ENCODE data around the gene ROM1.
A peak's percentile ranks its signal among the peaks of the same experiment; 100 is the strongest.

Gene ROM1

DNA sequence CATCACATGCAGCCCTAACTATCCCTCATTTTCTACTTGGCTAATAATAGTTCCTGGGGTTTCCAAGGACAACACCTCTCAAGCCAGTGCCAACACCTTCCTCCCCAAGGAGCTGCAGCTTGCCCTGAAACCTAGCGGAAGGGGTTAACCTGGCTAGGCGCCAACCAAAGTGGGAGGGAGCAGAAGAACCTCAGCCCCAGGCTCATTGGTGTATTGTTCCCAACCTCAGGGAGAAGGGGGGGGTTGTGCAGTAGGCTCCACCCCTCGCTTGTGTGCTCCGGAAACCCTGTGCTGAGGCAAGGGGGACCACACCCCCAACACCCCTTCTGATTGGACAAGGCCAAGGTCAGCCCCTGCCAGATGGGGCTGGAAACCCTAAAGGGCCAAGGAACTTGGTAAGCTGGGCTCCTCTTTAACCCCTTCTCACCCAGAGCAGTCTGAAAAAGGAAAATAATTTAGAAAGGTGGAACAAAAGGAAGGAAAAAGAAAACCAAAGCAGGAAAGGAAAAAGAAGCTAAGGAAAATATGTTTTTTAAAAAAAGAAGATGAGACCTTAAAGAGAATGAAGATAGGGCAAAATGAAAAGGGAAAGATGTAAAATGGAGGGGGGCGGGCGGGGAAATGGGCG lies 13.9 kb upstream of the ROM1 start:
- peaks cover 19% of the 10 kb centered on the region for H3K4me1 ChIP-seq
- peak overlapping the region; percentile 96 for H3K4me3 ChIP-seq
- H3K9me3 ChIP-seq: no peaks in the 10 kb centered on the region
- in situ Hi-C loops (cut with MboI; ENCODE audit: low sequenced_read_pairs): no loop called here
- H3K27me3 ChIP-seq (ENCODE audit: low read depth): no peaks in the 10 kb centered on the region
- peak; percentile 96 to 98 for DNase-seq (ENCODE audit: low spot score in 2 of 2)
- peaks cover 81% of the 10 kb centered on the region for H3K36me3 ChIP-seq (replicated peaks)

DNA sequence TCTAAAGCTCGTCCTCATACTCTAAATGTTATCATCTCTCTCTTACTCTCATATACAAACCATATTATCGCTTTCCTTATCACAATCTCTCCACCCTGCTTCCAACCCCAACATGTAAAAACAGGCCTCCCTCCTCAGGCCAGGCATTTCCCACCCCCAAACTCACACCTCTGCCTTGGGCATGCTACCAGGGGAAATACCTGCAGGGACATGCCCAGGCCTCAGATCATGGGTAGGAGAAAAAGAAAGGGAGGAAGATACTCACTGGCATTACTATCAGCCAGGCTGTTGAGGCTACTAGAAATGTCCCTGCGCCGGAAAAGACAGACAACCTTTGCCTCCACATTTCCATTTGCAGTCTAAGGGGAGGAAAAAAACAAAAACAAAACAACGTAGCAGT lies 13.2 kb upstream of the ROM1 start:
- in situ Hi-C loops (cut with MboI; ENCODE audit: low sequenced_read_pairs): no loop called here
- Histone ChIP-seq H3K27me3 (ENCODE audit: low read depth) (no peaks in the 10 kb centered on the region), H3K4me1 (peaks cover 19% of the 10 kb centered on the region), H3K9me3 (no peaks in the 10 kb centered on the region), H3K4me3 (peak overlapping the region; percentile 96), H3K36me3 (replicated peaks) (peaks cover 78% of the 10 kb centered on the region)
- DNase-seq (ENCODE audit: low spot score in 2 of 2): no peak

DNA sequence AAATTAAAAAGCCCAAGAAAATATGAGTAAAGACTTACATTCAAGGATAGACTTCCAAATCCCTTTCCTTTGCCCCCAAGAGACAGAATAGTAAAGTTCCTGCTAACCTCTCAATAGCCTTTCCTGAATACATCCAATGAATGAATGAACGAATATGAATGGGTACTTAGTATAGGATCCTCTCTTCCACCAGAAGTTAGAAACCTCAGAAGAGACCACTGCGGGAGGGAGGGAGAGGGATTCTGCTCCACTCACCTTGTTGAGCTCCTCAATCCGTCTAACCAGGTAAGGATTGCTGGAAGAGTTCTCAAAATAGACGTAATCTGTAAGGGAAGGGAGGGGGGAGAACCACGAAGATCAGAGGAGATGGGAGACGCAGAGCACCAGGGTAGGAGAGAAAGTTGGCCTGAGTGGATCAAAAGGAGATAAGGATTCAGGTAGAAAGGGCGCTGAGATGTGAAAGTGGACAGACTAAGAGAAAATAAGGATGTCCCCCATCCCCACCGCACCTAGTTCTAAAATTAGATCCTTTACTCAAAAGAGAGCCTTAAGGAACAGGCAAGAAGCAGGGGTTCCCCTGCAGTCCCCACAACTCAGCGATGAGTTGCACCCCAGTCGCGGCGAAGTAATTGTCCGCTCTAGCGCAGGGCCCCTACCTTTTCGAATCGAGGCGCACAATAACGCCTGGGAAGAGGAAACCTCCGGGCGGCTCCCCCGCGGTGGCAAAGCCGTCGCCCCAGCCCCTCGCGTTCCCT lies 12.5 kb upstream of the ROM1 start:
- Histone ChIP-seq H3K27me3 (ENCODE audit: low read depth) (no peaks in the 10 kb centered on the region), H3K36me3 (replicated peaks) (peaks cover 76% of the 10 kb centered on the region), H3K4me1 (peaks cover 19% of the 10 kb centered on the region), H3K4me3 (peak overlapping the region; percentile 96), H3K9me3 (no peaks in the 10 kb centered on the region)
- DNase-seq (ENCODE audit: low spot score in 2 of 2): peak in 1 of 2 experiments; percentile 57
- in situ Hi-C loops (cut with MboI; ENCODE audit: low sequenced_read_pairs): no loop called here

DNA sequence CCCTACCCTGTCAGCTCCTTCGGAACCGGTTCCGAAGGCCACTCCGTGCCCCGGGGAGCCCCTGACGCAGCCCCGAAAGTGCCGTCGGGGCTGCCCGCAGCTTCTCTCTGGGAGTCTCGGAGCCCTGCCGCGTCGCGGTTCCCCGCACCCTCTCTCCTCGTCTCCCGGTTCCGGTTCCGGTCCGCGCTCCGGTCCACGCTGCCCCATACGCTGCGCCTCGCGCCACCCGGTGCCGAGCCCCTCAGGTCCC lies 12.0 kb upstream of the ROM1 start:
- Histone ChIP-seq H3K4me1 (peaks cover 19% of the 10 kb centered on the region), H3K36me3 (replicated peaks) (peaks cover 76% of the 10 kb centered on the region), H3K4me3 (peak overlapping the region; percentile 96), H3K9me3 (no peaks in the 10 kb centered on the region), H3K27me3 (ENCODE audit: low read depth) (no peaks in the 10 kb centered on the region)
- no peak for DNase-seq (ENCODE audit: low spot score in 2 of 2)
- in situ Hi-C loops (cut with MboI; ENCODE audit: low sequenced_read_pairs): no loop called here

DNA sequence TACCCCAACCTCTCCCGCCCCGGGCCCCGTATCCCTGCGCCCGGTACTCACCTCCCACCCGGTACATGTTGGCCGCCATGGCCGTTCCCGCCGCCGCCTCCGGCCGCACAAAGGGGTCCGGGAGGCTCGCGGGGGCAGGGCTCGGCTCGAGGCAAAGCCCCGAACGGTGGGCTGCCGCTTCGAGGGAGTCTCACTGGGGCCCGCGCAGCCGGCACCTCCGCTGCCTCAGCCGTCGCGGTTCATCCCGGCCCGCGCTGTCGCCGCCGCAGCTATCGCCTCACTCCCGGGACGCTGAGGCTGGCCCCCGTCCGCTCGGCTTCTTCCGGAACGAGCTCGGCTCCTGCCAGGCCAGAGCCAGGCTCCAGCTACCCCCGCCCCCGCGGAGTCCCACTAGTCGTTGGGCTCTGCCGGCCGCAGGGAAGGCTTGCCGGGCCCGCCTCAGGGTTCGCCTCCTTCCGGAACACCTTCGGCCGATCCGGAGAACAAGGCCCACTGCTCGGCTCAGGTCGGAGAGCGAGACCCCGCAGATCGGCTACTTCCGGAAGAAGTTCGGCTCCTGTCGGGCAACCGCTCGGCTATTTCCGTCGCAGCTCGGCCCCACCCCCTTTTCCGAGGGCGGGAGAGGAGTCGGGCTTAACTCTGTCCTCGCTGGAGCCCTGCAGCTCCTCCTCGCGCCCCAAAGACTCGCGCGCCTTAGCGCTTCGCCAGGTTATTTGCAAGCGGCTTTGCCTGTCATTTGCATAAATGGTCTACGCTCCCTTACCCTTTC lies 11.5 kb upstream of the ROM1 start, which contains the start of gene MTA2:
Gene MTA2, minus strand, starts transcription at position 494 of the 769 bp plus-strand sequence. Its CDS starts 415 bp downstream, at position 79.
- Histone ChIP-seq H3K4me3 (peak within 1 kb of the TSS; percentile 96), H3K27me3 (ENCODE audit: low read depth) (no peaks in the 10 kb centered on the region), H3K4me1 (peaks cover 19% of the 10 kb centered on the region), H3K36me3 (replicated peaks) (peaks cover 75% of the 10 kb centered on the region), H3K9me3 (no peaks in the 10 kb centered on the region)
- in situ Hi-C loops (cut with MboI; ENCODE audit: low sequenced_read_pairs): no loop called here
- peak; percentile 96 to 99 for DNase-seq (ENCODE audit: low spot score in 2 of 2)

- in situ Hi-C loops (cut with MboI; ENCODE audit: low sequenced_read_pairs): no loop called here
- Histone ChIP-seq H3K36me3 (replicated peaks) (peaks cover 66% of the 10 kb centered on the region), H3K4me1 (peaks cover 19% of the 10 kb centered on the region), H3K4me3 (peak overlapping the region; percentile 96), H3K9me3 (no peaks in the 10 kb centered on the region), H3K27me3 (ENCODE audit: low read depth) (no peaks in the 10 kb centered on the region)
- DNase-seq (ENCODE audit: low spot score in 2 of 2): peak; percentile 44 to 72
Measured at GRCh38 chr11:62602141-62603071, 10.7 kb upstream of the ROM1 start.

- H3K27me3 ChIP-seq (ENCODE audit: low read depth): no peaks in the 10 kb centered on the region
- DNase-seq (ENCODE audit: low spot score in 2 of 2): no peak
- H3K36me3 ChIP-seq (replicated peaks): peaks cover 64% of the 10 kb centered on the region
- peaks cover 19% of the 10 kb centered on the region for H3K4me1 ChIP-seq
- H3K9me3 ChIP-seq: no peaks in the 10 kb centered on the region
- no peak overlapping the region for H3K4me3 ChIP-seq
- in situ Hi-C loops (cut with MboI; ENCODE audit: low sequenced_read_pairs): no loop called here
Measured at GRCh38 chr11:62603072-62603408, 10.0 kb upstream of the ROM1 start.

GRCh38 chr11:62603776-62604299 lies 9.2 kb upstream of the ROM1 start:
- Histone ChIP-seq H3K9me3 (no peaks in the 10 kb centered on the region), H3K36me3 (replicated peaks) (peaks cover 62% of the 10 kb centered on the region), H3K4me1 (peaks cover 18% of the 10 kb centered on the region), H3K27me3 (ENCODE audit: low read depth) (no peaks in the 10 kb centered on the region), H3K4me3 (no peak overlapping the region)
- DNase-seq (ENCODE audit: low spot score in 2 of 2): no peak
- in situ Hi-C loops (cut with MboI; ENCODE audit: low sequenced_read_pairs): no loop called here

DNA sequence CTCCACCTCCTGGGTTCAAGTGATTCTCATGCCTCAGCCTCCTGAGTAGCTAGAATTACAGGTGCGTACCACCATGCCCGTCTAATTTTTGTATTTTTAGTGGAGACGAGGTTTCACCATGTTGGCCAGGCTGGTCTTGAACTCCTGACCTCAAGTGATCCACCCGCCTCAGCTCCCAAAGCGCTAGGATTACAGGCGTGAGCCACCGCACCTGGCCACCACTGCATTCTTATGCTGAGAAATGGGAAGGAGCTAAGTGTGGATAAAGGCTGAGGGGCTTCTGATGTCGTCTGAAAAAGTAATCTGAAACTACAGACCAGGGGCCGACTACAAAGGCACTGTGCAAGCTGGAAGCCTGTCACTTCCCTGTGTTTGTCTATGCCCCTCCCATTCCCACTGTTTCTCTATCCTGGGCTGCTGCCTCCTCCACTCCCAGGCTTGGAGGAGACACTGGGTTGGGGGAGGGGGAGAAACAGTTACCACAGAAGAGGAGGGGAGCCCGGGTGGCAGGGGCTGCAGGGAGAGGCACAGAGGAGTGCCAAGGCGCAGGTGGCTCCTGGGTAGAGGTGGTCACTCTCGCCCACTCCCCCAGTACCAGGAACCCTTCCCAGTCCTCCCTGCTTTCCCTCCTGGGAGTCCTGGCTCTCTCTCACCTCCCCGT lies 8.5 kb upstream of the ROM1 start:
- in situ Hi-C loops (cut with MboI; ENCODE audit: low sequenced_read_pairs): no loop called here
- H3K36me3 ChIP-seq (replicated peaks): peaks cover 62% of the 10 kb centered on the region
- DNase-seq (ENCODE audit: low spot score in 2 of 2): peak in 1 of 2 experiments; percentile 42
- peaks cover 13% of the 10 kb centered on the region for H3K4me1 ChIP-seq
- H3K4me3 ChIP-seq: no peak overlapping the region
- no peaks in the 10 kb centered on the region for H3K9me3 ChIP-seq
- H3K27me3 ChIP-seq (ENCODE audit: low read depth): no peaks in the 10 kb centered on the region

DNA sequence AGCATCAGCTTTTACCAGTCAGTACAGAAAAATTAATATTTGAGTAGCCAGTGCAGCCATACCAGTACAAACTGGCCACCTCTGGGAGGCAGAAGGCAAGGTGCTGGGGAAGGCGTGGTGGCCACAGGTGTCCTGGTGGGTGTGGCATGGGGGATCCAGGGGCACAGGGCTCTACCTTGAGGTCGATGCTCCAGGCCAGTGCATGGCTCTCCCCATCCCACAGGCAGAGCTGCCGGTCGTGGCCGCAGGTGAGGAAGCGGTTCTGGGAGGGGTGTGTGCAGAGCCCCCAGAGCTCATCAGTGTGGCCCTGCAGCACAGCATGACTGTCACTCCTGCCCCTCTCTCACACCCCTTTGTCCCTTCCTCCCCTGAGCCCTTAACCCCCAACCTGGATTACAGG lies 7.6 kb upstream of the ROM1 start:
- Histone ChIP-seq H3K27me3 (ENCODE audit: low read depth) (no peaks in the 10 kb centered on the region), H3K36me3 (replicated peaks) (peaks cover 64% of the 10 kb centered on the region), H3K9me3 (no peaks in the 10 kb centered on the region), H3K4me3 (no peak overlapping the region), H3K4me1 (peaks cover 7% of the 10 kb centered on the region; the same call in 1 of the 2 replicates)
- in situ Hi-C loops (cut with MboI; ENCODE audit: low sequenced_read_pairs): no loop called here
- DNase-seq (ENCODE audit: low spot score in 2 of 2): no peak

DNA sequence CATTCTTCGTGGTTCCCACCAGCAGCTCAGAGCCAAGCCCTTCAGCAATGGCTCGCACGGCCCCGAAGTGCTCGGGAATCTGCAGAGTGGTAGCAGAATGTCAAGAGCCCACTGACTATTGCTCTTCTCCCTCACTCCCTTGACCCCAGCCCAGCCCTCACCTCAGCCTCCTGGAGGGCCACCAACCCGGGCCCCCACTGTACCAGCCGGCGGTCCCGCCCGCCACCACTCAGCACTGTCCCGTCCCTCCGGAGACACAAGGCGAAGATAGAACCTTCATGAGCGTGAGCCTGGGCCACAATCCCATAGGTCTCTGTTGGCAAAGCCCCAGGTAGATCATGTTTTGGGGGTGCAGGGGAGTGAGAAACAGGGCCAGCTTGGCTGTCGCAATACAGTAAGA lies 7.2 kb upstream of the ROM1 start:
- in situ Hi-C loops (cut with MboI; ENCODE audit: low sequenced_read_pairs): no loop called here
- no peaks in the 10 kb centered on the region for H3K27me3 ChIP-seq (ENCODE audit: low read depth)
- H3K4me1 ChIP-seq: peaks cover 8% of the 10 kb centered on the region
- H3K4me3 ChIP-seq: no peak overlapping the region
- peaks cover 65% of the 10 kb centered on the region for H3K36me3 ChIP-seq (replicated peaks)
- no peaks in the 10 kb centered on the region for H3K9me3 ChIP-seq
- DNase-seq (ENCODE audit: low spot score in 2 of 2): no peak

- no peaks in the 10 kb centered on the region for H3K9me3 ChIP-seq
- peaks cover 55% of the 10 kb centered on the region for H3K36me3 ChIP-seq (replicated peaks)
- peaks cover 6% of the 10 kb centered on the region for H3K4me1 ChIP-seq
- DNase-seq (ENCODE audit: low spot score in 2 of 2): no peak
- in situ Hi-C loops (cut with MboI; ENCODE audit: low sequenced_read_pairs): no loop called here
- H3K4me3 ChIP-seq: no peak overlapping the region
- H3K27me3 ChIP-seq (ENCODE audit: low read depth): no peaks in the 10 kb centered on the region
Measured at GRCh38 chr11:62607714-62608113, 5.3 kb upstream of the ROM1 start.

DNA sequence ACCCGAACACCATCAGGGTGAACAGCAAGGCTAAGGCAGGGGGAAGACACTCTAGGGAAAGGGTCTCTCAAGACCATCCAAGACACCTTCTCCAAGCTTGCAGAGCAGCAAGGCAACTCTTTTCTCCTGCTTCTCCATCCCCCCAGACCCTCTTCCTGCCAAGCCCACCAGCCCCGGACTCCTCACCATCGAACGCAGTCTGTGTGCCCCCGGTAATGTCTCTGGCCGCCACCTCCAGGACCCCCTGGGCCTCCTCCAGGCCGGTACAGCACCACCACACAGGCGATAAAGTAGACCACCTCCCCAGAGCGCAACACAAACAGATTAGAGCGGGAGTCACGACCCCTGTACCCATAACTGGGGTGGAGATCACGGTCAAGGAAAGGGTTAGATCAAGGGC lies 4.3 kb upstream of the ROM1 start:
- no peak for DNase-seq (ENCODE audit: low spot score in 2 of 2)
- in situ Hi-C loops (cut with MboI; ENCODE audit: low sequenced_read_pairs): no loop called here
- Histone ChIP-seq H3K4me3 (no peak overlapping the region), H3K4me1 (peaks cover 6% of the 10 kb centered on the region), H3K36me3 (replicated peaks) (peaks cover 45% of the 10 kb centered on the region), H3K9me3 (no peaks in the 10 kb centered on the region), H3K27me3 (ENCODE audit: low read depth) (no peaks in the 10 kb centered on the region)

All from HAP-1 (cell line).